Astrocyte (in vitro differentiated cells and primary cell): ENCODE data around the gene OR51V1. TPM values are rescaled to one million over a fixed set of nuclear protein-coding genes. Genes with fewer than 3 reads are reported as not detected.

ENCODE experiments used
- DNase-seq: peaks from one replicate; pipeline ENCODE4 v3.0.0-alpha.2; 2010; ENCODE audit warnings: low read depth
- FAIRE-seq: peaks from 2 replicates; lab custom pipeline; 2011; peaks lifted over from hg19 to GRCh38; lab: Jason Lieb, UNC
- H2AFZ ChIP-seq: 2 replicates; pipeline ENCODE4 v1.6.0; 2012; ENCODE audit warnings: low read depth, low read length, inconsistent platforms
- H3K27ac ChIP-seq: 2 replicates; pipeline ENCODE4 v1.5.1; 2011; ENCODE audit warnings: low read depth, low read length, inconsistent platforms
- H3K27me3 ChIP-seq: 2 replicates; pipeline ENCODE4 v1.6.0; 2011; ENCODE audit warnings: low read length, inconsistent platforms; ENCODE audit not compliant: insufficient read depth
- H3K36me3 ChIP-seq: 2 replicates; pipeline ENCODE4 v1.5.1; 2011; ENCODE audit warnings: low read length, inconsistent platforms; ENCODE audit not compliant: insufficient read depth
- H3K4me1 ChIP-seq: 2 replicates; pipeline ENCODE4 v1.5.1; 2011; ENCODE audit warnings: low read length, inconsistent platforms; ENCODE audit not compliant: insufficient read depth
- H3K4me2 ChIP-seq: 2 replicates; pipeline ENCODE4 v1.6.0; 2012; ENCODE audit warnings: low read length, inconsistent platforms
- H3K4me3 ChIP-seq: 2 replicates; pipeline ENCODE4 v1.5.1; 2011; ENCODE audit warnings: low read depth, mild to moderate bottlenecking, low read length, inconsistent platforms; ENCODE audit not compliant: insufficient read depth
- H3K79me2 ChIP-seq: 2 replicates; pipeline ENCODE4 v1.6.0; 2012; ENCODE audit warnings: mild to moderate bottlenecking, low read length, inconsistent platforms; ENCODE audit not compliant: insufficient read depth
- H3K9ac ChIP-seq: 2 replicates; pipeline ENCODE4 v1.6.0; 2012; ENCODE audit warnings: mild to moderate bottlenecking, low read length, inconsistent platforms
- H3K9me3 ChIP-seq: 2 replicates; pipeline ENCODE4 v1.5.1; 2012; ENCODE audit warnings: low read depth, mild to moderate bottlenecking, low read length, inconsistent platforms; ENCODE audit not compliant: insufficient read depth
- H4K20me1 ChIP-seq: 2 replicates; pipeline ENCODE4 v1.6.0; 2012; ENCODE audit warnings: low read length, inconsistent platforms; ENCODE audit not compliant: insufficient read depth
- H3K27ac Mint-ChIP-seq: one replicate; pipeline ENCODE4 v1.8.0; 2021; ENCODE audit warnings: mild to moderate bottlenecking, mixed read lengths; ENCODE audit not compliant: unreplicated experiment
- H3K27me3 Mint-ChIP-seq: one replicate; pipeline ENCODE4 v1.8.0; 2021; ENCODE audit warnings: low read depth, mixed read lengths; ENCODE audit not compliant: unreplicated experiment
- H3K36me3 Mint-ChIP-seq: one replicate; pipeline ENCODE4 v1.8.0; 2021; ENCODE audit warnings: low read depth, mixed read lengths; ENCODE audit not compliant: unreplicated experiment
- H3K4me1 Mint-ChIP-seq: one replicate; pipeline ENCODE4 v1.8.0; 2021; ENCODE audit warnings: low read depth, mixed read lengths; ENCODE audit not compliant: unreplicated experiment
- H3K4me3 Mint-ChIP-seq: one replicate; pipeline ENCODE4 v1.8.0; 2021; ENCODE audit warnings: mild to moderate bottlenecking, moderate library complexity, mixed read lengths; ENCODE audit not compliant: unreplicated experiment
- H3K9me3 Mint-ChIP-seq: one replicate; pipeline ENCODE4 v1.8.0; 2021; ENCODE audit warnings: mild to moderate bottlenecking, mixed read lengths; ENCODE audit not compliant: unreplicated experiment
- CTCF ChIP-seq: IDR thresholded peaks from 2 replicates; pipeline ENCODE4 v1.5.1; 2011; ENCODE audit warnings: low read depth, mild to moderate bottlenecking, inconsistent platforms, low read length, moderate library complexity; ENCODE audit not compliant: insufficient read depth
- EZH2 ChIP-seq: IDR thresholded peaks from 2 replicates; pipeline ENCODE4 v1.6.1; 2012; ENCODE audit warnings: mild to moderate bottlenecking, low read length, inconsistent platforms; ENCODE audit not compliant: insufficient read depth
- total RNA-seq: library from RNA; stranded (reverse); gene quantifications from 2 replicates; pipeline ENCODE4 v1.2.1, GENCODE V29; 2021

OR51V1 gene
- total RNA-seq, 1 donor from 2014 or later = not detected

- FAIRE-seq = no peak
- Histone ChIP-seq H3K79me2 (no peaks in the 10 kb centered on the region), H3K9me3 (no peaks in the 10 kb centered on the region), H3K9ac (no peak overlapping the region), H3K4me3 (no peak overlapping the region), H3K27ac (no peak overlapping the region), H2AFZ (no peak overlapping the region), H4K20me1 (no peaks in the 10 kb centered on the region), H3K36me3 (no peaks in the 10 kb centered on the region), H3K4me2 (no peak overlapping the region), H3K27me3 (no peaks in the 10 kb centered on the region), H3K4me1 (no peaks in the 10 kb centered on the region)
- H3K36me3 Mint-ChIP-seq = no peaks in the 10 kb centered on the region
- DNase-seq = no peak
- no peaks in the 10 kb centered on the region for H3K27me3 Mint-ChIP-seq
- no peaks in the 10 kb centered on the region for H3K4me1 Mint-ChIP-seq
- H3K27ac Mint-ChIP-seq = no peak overlapping the region
- TF ChIP-seq CTCF (no peak), EZH2 (no peak)
- H3K4me3 Mint-ChIP-seq = no peak overlapping the region
- peaks cover 5% of the 10 kb centered on the region for H3K9me3 Mint-ChIP-seq
Observed at GRCh38 chr11:5223146-5223545, 22.7 kb upstream of the OR51V1 start.

GRCh38 chr11:5210376-5210885 is 9.9 kb upstream of the OR51V1 start:
- no peaks in the 10 kb centered on the region for H4K20me1 ChIP-seq
- no peak overlapping the region for H3K27ac Mint-ChIP-seq

More at GRCh38 chr11:5210376-5210885, 9.9 kb upstream of the OR51V1 start:
- H3K27me3 Mint-ChIP-seq = peaks cover 2% of the 10 kb centered on the region
- H3K4me1 Mint-ChIP-seq = no peaks in the 10 kb centered on the region
- Histone ChIP-seq H3K27ac (no peak overlapping the region), H3K4me2 (no peak overlapping the region), H3K36me3 (no peaks in the 10 kb centered on the region), H3K79me2 (no peaks in the 10 kb centered on the region), H3K4me3 (no peak overlapping the region), H3K9ac (no peak overlapping the region), H2AFZ (no peak overlapping the region), H3K9me3 (no peaks in the 10 kb centered on the region), H3K27me3 (no peaks in the 10 kb centered on the region), H3K4me1 (no peaks in the 10 kb centered on the region)
- FAIRE-seq (no peak), DNase-seq (no peak)
- no peaks in the 10 kb centered on the region for H3K9me3 Mint-ChIP-seq
- H3K36me3 Mint-ChIP-seq = no peaks in the 10 kb centered on the region
- H3K4me3 Mint-ChIP-seq = no peak overlapping the region
- TF ChIP-seq EZH2 (no peak), CTCF (no peak)
